Activated T-helper 1 cell treated with Interleukin-2 at 50 U/mL for 16 hours (primary cell): ENCODE data around the gene LRIG1.

ENCODE experiments used
- DNase-seq: peaks from one replicate; pipeline ENCODE4 v3.0.0-alpha.2; 2020; ENCODE audit warnings: low read depth

LRIG1 gene

GRCh38 chr3:66354001-66354400, 146.8 kb downstream of the LRIG1 start:
- DNase-seq, result no peak

- no peak for DNase-seq
These were observed 147.3 kb downstream of the LRIG1 start for GRCh38 chr3:66353530-66353929.

GRCh38 chr3:66353039-66353438, 147.8 kb downstream of the LRIG1 start:
- no peak for DNase-seq

- DNase-seq, result no peak
These were observed 150.2 kb downstream of the LRIG1 start for GRCh38 chr3:66350601-66351000.

- no peak for DNase-seq
These were observed 152.1 kb downstream of the LRIG1 start for GRCh38 chr3:66348704-66349103.

GRCh38 chr3:66344848-66345578, 155.8 kb downstream of the LRIG1 start:
- DNase-seq, result no peak

GRCh38 chr3:66344391-66344811, 156.4 kb downstream of the LRIG1 start:
- no peak for DNase-seq

- no peak for DNase-seq
These were observed 158.0 kb downstream of the LRIG1 start for GRCh38 chr3:66342717-66343356.

GRCh38 chr3:66338927-66339326, 161.9 kb downstream of the LRIG1 start:
- DNase-seq, result no peak

- DNase-seq, result no peak
These were observed 164.5 kb downstream of the LRIG1 start for GRCh38 chr3:66336333-66336766.

GRCh38 chr3:66335671-66336070, 165.2 kb downstream of the LRIG1 start:
- no peak for DNase-seq
